Esophagus squamous epithelium (tissue), 5 donors: Measurements from ENCODE around the gene MAN1C1. TPM values are rescaled to one million over a fixed set of nuclear protein-coding genes. Genes with fewer than 3 reads are reported as not detected.

Source experiments
- DNase-seq: peaks from one replicate; lab custom pipeline; 2025; lab: John Stamatoyannopoulos, UW
- H3K27ac ChIP-seq, 4 donors: fragments of 200-600 bp; sonication (generic); one replicate each; pipeline ENCODE4 v1.5.1; 2016 to 2019; ENCODE audit warnings: mild to moderate bottlenecking in 1 of 4
- H3K27me3 ChIP-seq, 4 donors: fragments of 200-600 bp; sonication (generic); 1 replicate in 3 of 4; 2 replicates in 1 of 4; pipeline versions ENCODE4 v1.5.1 to v1.6.0; 2017 to 2021; ENCODE audit warnings: antibody characterized with exemption in 1 of 4
- H3K36me3 ChIP-seq, 3 donors: fragments of 200-600 bp; sonication (generic); one replicate each; pipeline ENCODE4 v1.5.1; 2016 to 2019
- H3K4me1 ChIP-seq, 3 donors: fragments of 200-600 bp; sonication (generic); one replicate each; pipeline ENCODE4 v1.5.1; 2017 to 2019
- H3K4me3 ChIP-seq, 4 donors: fragments of 200-600 bp; sonication (generic); 1 replicate in 3 of 4; 2 replicates in 1 of 4; pipeline ENCODE4 v1.5.1; 2016 to 2019; ENCODE audit warnings: mild to moderate bottlenecking in 2 of 4, moderate library complexity in 1 of 4
- H3K9me3 ChIP-seq, 3 donors: fragments of 200-600 bp; sonication (generic); one replicate each; pipeline ENCODE4 v1.5.1; 2016 to 2019
- POLR2A ChIP-seq, 4 donors: fragments of 450-650 bp; IDR thresholded peaks; one replicate each; pipeline ENCODE4 v1.6.1; 2017; ENCODE audit warnings: antibody characterized with exemption in 4 of 4, mild to moderate bottlenecking in 4 of 4, moderate library complexity in 3 of 4
- WGBS, 2 donors: methylation state at CpG; one replicate each; pipeline ENCODE4 v1.1.5; 2018; 5-methylcytosine and 5-hydroxymethylcytosine counted together
- intact Hi-C: fragments of 100-400 bp; cut with DNase I; formaldehyde crosslinking; loops from one replicate; pipeline ENCODE4 v1.15.0; 2022
- total RNA-seq, 4 donors: library from RNA; depleted of rRNA; stranded (reverse); fragments of >200 nt; gene quantifications; one replicate each; pipeline ENCODE4 v1.1.0, GENCODE V29; 2016
- TF ChIP-seq, protein P1 (sequence below), 6 experiments: fragments of 450-650 bp in 4 of 6; fragments of 200-600 bp in 2 of 6; sonication (generic) in 2 of 6; IDR thresholded peaks; one replicate each; pipeline ENCODE4 v1.5.1; 2016 to 2019; ENCODE audit warnings: antibody characterized with exemption in 6 of 6, mild to moderate bottlenecking in 4 of 6, moderate library complexity in 4 of 6
- donor health status: DM: yes; HTN: yes; CAD: no.

Gene MAN1C1
- total RNA-seq, 4 donors from 2014 or later: 0.91 to 7.4 (median 3.8) TPM

DNA sequence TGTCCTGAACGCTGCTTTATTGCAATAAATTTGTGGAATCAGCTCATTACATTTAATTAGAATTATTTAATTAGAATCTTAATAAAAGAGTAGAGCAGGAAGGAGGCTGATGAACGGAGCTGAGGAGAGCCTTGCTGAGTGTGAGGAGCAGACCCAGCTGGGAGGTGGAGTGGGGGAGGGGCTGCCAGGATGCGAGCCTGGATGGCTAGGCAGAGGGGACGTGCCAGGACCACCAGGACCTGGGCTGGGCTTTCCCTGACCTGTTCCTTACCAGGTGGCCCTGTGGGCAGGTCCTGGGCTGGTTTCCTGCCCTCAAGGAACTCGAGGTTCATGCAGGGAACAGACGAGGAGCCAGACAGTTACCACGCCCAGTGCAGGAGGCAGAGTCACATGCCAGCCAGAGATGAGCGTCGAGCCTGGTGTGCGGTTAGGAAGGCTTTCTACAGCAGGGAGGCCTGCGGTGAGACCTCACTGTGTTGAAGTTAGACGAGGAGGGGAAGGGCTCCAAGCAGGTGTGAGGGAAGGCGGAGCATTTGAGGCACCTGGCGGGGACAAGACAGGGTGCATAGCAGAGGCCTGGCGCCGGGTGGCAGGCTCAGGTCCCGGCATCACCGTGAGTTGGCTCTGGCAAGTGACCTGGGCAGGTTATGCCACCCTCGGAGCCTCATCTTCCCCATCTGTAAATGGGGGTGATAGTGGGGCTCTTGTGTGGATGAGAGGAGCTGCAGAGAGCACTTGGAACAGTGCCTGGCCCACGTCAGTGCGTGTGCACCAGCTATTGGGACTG lies 39.3 kb upstream of the MAN1C1 start:
- H3K27me3 ChIP-seq: no peaks in the 10 kb centered on the region
- no peak overlapping the region for H3K4me3 ChIP-seq
- H3K9me3 ChIP-seq: no peaks in the 10 kb centered on the region
- no peak for DNase-seq
- H3K4me1 ChIP-seq: peaks cover 7 to 30% (median 8%) of the 10 kb centered on the region in 3 donors
- H3K36me3 ChIP-seq: no peaks in the 10 kb centered on the region
- H3K27ac ChIP-seq: no peak overlapping the region
- TF ChIP-seq POLR2A (IDR thresholded peaks at IDR 0.05): no peak
- TF ChIP-seq, protein P1, sequence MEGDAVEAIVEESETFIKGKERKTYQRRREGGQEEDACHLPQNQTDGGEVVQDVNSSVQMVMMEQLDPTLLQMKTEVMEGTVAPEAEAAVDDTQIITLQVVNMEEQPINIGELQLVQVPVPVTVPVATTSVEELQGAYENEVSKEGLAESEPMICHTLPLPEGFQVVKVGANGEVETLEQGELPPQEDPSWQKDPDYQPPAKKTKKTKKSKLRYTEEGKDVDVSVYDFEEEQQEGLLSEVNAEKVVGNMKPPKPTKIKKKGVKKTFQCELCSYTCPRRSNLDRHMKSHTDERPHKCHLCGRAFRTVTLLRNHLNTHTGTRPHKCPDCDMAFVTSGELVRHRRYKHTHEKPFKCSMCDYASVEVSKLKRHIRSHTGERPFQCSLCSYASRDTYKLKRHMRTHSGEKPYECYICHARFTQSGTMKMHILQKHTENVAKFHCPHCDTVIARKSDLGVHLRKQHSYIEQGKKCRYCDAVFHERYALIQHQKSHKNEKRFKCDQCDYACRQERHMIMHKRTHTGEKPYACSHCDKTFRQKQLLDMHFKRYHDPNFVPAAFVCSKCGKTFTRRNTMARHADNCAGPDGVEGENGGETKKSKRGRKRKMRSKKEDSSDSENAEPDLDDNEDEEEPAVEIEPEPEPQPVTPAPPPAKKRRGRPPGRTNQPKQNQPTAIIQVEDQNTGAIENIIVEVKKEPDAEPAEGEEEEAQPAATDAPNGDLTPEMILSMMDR (IDR thresholded peaks at IDR 0.05): no peak
- intact Hi-C loops: no loop called here
- WGBS, 2 donors: 74 to 78% methylated on average over 13 to 19 of the region's 21 CpGs

DNA sequence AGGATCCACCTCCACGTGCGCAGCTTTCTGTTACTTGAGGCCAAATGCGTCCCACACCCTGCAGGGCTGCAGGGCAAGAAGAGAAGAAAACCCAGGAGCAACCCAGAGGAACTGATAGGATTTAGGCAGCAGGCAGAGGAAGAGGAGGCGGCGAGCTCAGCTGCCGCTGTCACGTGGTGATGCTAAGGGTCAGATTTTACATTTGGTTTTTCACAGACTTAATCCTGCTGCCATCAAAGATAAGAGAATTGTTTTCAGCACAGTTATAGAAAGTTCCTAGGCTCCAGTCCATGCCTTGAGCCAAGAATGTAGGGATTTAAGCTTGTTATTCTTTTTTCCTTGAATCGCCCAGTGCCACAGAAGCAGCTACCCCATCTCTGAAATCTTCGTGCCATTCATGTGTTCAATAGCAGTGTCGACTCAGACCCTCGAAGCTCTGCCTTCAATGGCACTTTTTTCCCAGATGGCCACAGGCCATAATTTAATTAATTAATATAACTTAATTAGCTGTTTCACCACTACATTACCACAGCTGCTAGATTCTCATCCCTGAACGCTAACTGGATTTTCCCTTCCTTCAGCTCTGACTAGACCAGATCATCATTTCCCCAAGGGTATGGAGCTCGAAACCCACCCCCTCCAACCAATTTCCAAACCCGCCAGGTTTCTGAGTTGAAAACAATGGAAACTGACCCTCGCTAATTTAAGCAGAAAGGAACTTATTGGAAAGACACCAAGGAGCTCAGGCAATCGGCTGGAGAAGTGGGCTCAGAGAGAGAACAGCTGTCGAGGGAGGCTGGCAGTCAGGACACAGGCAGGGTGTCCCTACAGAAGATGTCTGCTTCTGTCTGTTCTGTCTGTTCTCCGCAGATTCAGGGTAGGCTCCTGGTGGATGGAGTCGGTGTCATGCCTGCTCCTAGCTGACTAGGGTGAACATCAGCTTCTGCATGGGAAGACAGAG lies 37.0 kb upstream of the MAN1C1 start:
- 54 to 85% methylated on average over 19 of the region's 19 CpGs for WGBS, 2 donors

DNA sequence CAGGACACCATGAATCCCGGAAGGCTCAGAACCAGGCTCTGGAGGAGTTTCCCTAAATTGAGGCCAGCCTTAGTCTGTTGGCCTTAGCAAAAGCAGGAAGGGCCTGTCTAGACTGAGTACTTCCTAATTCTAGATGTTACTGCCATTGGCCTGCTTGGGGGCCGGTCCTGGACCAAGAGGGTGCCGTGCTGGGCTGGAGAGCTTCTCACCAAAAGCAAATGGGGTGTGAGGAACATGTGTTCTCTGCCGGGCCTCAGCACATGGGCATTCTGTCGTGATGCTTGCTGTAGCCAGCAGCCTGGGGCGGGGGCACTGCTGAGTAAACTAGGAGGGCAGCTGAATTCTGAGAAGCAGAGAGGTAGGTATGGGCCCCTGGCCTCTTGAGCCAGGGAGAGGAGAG lies 35.7 kb upstream of the MAN1C1 start:
- TF ChIP-seq POLR2A (IDR thresholded peaks at IDR 0.05): no peak
- TF ChIP-seq, protein P1 (IDR thresholded peaks at IDR 0.05): no peak
- intact Hi-C loops: no loop called here
- no peaks in the 10 kb centered on the region for H3K36me3 ChIP-seq
- H3K4me1 ChIP-seq: peaks cover 0 to 11% (median 0%) of the 10 kb centered on the region in 3 donors
- H3K27ac ChIP-seq: no peak overlapping the region
- no peak for DNase-seq
- no peak overlapping the region for H3K4me3 ChIP-seq
- WGBS, 2 donors: 70 to 80% methylated on average over 1 to 3 of the region's 6 CpGs
- H3K27me3 ChIP-seq: no peaks in the 10 kb centered on the region
- no peaks in the 10 kb centered on the region for H3K9me3 ChIP-seq

More for the DNA sequence above, 37.0 kb upstream of the MAN1C1 start:
- H3K4me1 ChIP-seq: peaks cover 0 to 11% (median 0%) of the 10 kb centered on the region in 3 donors
- intact Hi-C loops: no loop called here
- H3K9me3 ChIP-seq: no peaks in the 10 kb centered on the region
- no peak overlapping the region for H3K4me3 ChIP-seq
- DNase-seq: no peak
- H3K27me3 ChIP-seq: no peaks in the 10 kb centered on the region
- H3K27ac ChIP-seq: peak overlapping the region in 1 of 4 donors; percentile 9
- TF ChIP-seq POLR2A (IDR thresholded peaks at IDR 0.05): no peak
- TF ChIP-seq, protein P1 (IDR thresholded peaks at IDR 0.05): no peak
- H3K36me3 ChIP-seq: no peaks in the 10 kb centered on the region

DNA sequence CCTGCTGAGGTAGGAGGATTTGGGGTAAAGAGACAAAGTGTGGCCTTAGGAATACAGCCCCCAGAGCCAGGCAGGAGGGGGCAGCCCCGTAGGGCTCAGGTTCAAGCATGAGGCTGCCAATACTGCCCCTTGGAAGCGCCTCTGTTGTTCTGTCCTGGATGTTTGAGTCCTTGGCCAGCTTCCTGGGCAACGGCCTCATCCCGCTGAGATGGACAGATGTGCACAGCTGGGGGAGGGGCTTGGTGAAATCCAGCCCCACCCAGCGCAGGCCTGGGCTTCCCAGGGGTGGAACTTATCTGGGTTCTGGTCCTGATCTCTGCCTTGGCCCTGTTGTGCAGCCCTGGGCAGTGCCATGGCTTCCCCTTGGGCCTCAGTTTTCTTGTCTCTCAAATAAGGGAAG lies 34.8 kb upstream of the MAN1C1 start:
- H3K9me3 ChIP-seq: no peaks in the 10 kb centered on the region
- H3K36me3 ChIP-seq: no peaks in the 10 kb centered on the region
- DNase-seq: no peak
- TF ChIP-seq POLR2A (IDR thresholded peaks at IDR 0.05): no peak
- TF ChIP-seq, protein P1 (IDR thresholded peaks at IDR 0.05): no peak
- H3K27ac ChIP-seq: no peak overlapping the region
- intact Hi-C loops: no loop called here
- no peaks in the 10 kb centered on the region for H3K27me3 ChIP-seq
- H3K4me1 ChIP-seq: peaks cover 0 to 11% (median 0%) of the 10 kb centered on the region in 3 donors
- WGBS, 2 donors: 29 to 40% methylated on average over 1 of the region's 5 CpGs
- no peak overlapping the region for H3K4me3 ChIP-seq
